ENCODE data around the gene EYS.

The EYS gene

GRCh38 chr6:64049736-64050135, 1657.3 kb downstream of the EYS start:
- no peak overlapping the region for H3K4me2 ChIP-seq (ENCODE audit: low read depth, low read length)
- no peak for TF ChIP-seq CTCF (IDR thresholded peaks at IDR 0.05; ENCODE audit: low read length)
- no peak for TF ChIP-seq EZH2 (optimal IDR thresholded peaks at IDR 0.05; ENCODE audit: low read depth, low read length)
- TF ChIP-seq EZH2phosphoT487 (IDR thresholded peaks at IDR 0.05; ENCODE audit: low read length), result no peak
- H3K9ac ChIP-seq (ENCODE audit: low read length), result no peak overlapping the region
- no peaks in the 10 kb centered on the region for H3F3A ChIP-seq (ENCODE audit: insufficient read depth, low read length)
- DNase-seq, result no peak
- no peaks in the 10 kb centered on the region for H3K9me3 ChIP-seq (replicated peaks; ENCODE audit: insufficient read depth, low read length)
- H3K4me1 ChIP-seq (ENCODE audit: low read length), result no peaks in the 10 kb centered on the region
- H3K9me2 ChIP-seq (replicated peaks; ENCODE audit: insufficient read depth, low read length), result no peaks in the 10 kb centered on the region
- H3K36me3 ChIP-seq (replicated peaks; ENCODE audit: insufficient read depth, low read length), result no peaks in the 10 kb centered on the region
- no peaks in the 10 kb centered on the region for H3K27me3 ChIP-seq (replicated peaks; ENCODE audit: insufficient read depth, low read length)
- no peak overlapping the region for H3K4me3 ChIP-seq (ENCODE audit: low read length)
- H3K27ac ChIP-seq (ENCODE audit: low read length), result no peak overlapping the region
- no peak overlapping the region for H2AFZ ChIP-seq (ENCODE audit: low read length)
- no peaks in the 10 kb centered on the region for H4K20me1 ChIP-seq (ENCODE audit: insufficient read depth, low read length)
- no peaks in the 10 kb centered on the region for H3K79me2 ChIP-seq (ENCODE audit: low read length)

GRCh38 chr6:64046746-64047208, 1660.2 kb downstream of the EYS start:
- no peak overlapping the region for H3K27ac ChIP-seq (ENCODE audit: low read length)
- H3K36me3 ChIP-seq (replicated peaks; ENCODE audit: insufficient read depth, low read length), result no peaks in the 10 kb centered on the region
- TF ChIP-seq EZH2phosphoT487 (IDR thresholded peaks at IDR 0.05; ENCODE audit: low read length), result no peak
- H2AFZ ChIP-seq (ENCODE audit: low read length), result no peak overlapping the region
- no peaks in the 10 kb centered on the region for H3K9me3 ChIP-seq (replicated peaks; ENCODE audit: insufficient read depth, low read length)
- H3F3A ChIP-seq (ENCODE audit: insufficient read depth, low read length), result no peaks in the 10 kb centered on the region
- no peak for DNase-seq
- H3K4me3 ChIP-seq (ENCODE audit: low read length), result no peak overlapping the region
- H3K79me2 ChIP-seq (ENCODE audit: low read length), result no peaks in the 10 kb centered on the region
- no peaks in the 10 kb centered on the region for H3K9me2 ChIP-seq (replicated peaks; ENCODE audit: insufficient read depth, low read length)
- no peak overlapping the region for H3K4me2 ChIP-seq (ENCODE audit: low read depth, low read length)
- H3K27me3 ChIP-seq (replicated peaks; ENCODE audit: insufficient read depth, low read length), result no peaks in the 10 kb centered on the region
- H3K9ac ChIP-seq (ENCODE audit: low read length), result no peak overlapping the region
- H3K4me1 ChIP-seq (ENCODE audit: low read length), result no peaks in the 10 kb centered on the region
- H4K20me1 ChIP-seq (ENCODE audit: insufficient read depth, low read length), result no peaks in the 10 kb centered on the region

GRCh38 chr6:64041373-64041772, 1665.7 kb downstream of the EYS start:
- Histone ChIP-seq H3K4me3 (ENCODE audit: low read length) (no peak overlapping the region), H3F3A (ENCODE audit: insufficient read depth, low read length) (no peaks in the 10 kb centered on the region), H4K20me1 (ENCODE audit: insufficient read depth, low read length) (no peaks in the 10 kb centered on the region), H3K9me2 (replicated peaks; ENCODE audit: insufficient read depth, low read length) (no peaks in the 10 kb centered on the region), H3K4me2 (ENCODE audit: low read depth, low read length) (no peak overlapping the region), H3K9me3 (replicated peaks; ENCODE audit: insufficient read depth, low read length) (no peaks in the 10 kb centered on the region), H2AFZ (ENCODE audit: low read length) (no peak overlapping the region), H3K9ac (ENCODE audit: low read length) (no peak overlapping the region), H3K27ac (ENCODE audit: low read length) (no peak overlapping the region), H3K4me1 (ENCODE audit: low read length) (no peaks in the 10 kb centered on the region), H3K36me3 (replicated peaks; ENCODE audit: insufficient read depth, low read length) (no peaks in the 10 kb centered on the region), H3K79me2 (ENCODE audit: low read length) (no peaks in the 10 kb centered on the region), H3K27me3 (replicated peaks; ENCODE audit: insufficient read depth, low read length) (no peaks in the 10 kb centered on the region)
- DNase-seq, result no peak
- TF ChIP-seq EZH2phosphoT487 (IDR thresholded peaks at IDR 0.05; ENCODE audit: low read length), result no peak
- TF ChIP-seq EZH2 (optimal IDR thresholded peaks at IDR 0.05; ENCODE audit: low read depth, low read length), result no peak
- TF ChIP-seq CTCF (IDR thresholded peaks at IDR 0.05; ENCODE audit: low read length), result no peak

- TF ChIP-seq CTCF (IDR thresholded peaks at IDR 0.05; ENCODE audit: low read length) (no peak), EZH2 (optimal IDR thresholded peaks at IDR 0.05; ENCODE audit: low read depth, low read length) (no peak), EZH2phosphoT487 (IDR thresholded peaks at IDR 0.05; ENCODE audit: low read length) (no peak)
- Histone ChIP-seq H3K79me2 (ENCODE audit: low read length) (no peaks in the 10 kb centered on the region), H3K4me3 (ENCODE audit: low read length) (no peak overlapping the region), H3K36me3 (replicated peaks; ENCODE audit: insufficient read depth, low read length) (no peaks in the 10 kb centered on the region), H3F3A (ENCODE audit: insufficient read depth, low read length) (no peaks in the 10 kb centered on the region), H3K9ac (ENCODE audit: low read length) (no peak overlapping the region), H3K9me2 (replicated peaks; ENCODE audit: insufficient read depth, low read length) (no peaks in the 10 kb centered on the region), H3K9me3 (replicated peaks; ENCODE audit: insufficient read depth, low read length) (no peaks in the 10 kb centered on the region), H2AFZ (ENCODE audit: low read length) (no peak overlapping the region), H3K4me2 (ENCODE audit: low read depth, low read length) (no peak overlapping the region), H3K4me1 (ENCODE audit: low read length) (no peaks in the 10 kb centered on the region), H4K20me1 (ENCODE audit: insufficient read depth, low read length) (no peaks in the 10 kb centered on the region), H3K27me3 (replicated peaks; ENCODE audit: insufficient read depth, low read length) (no peaks in the 10 kb centered on the region), H3K27ac (ENCODE audit: low read length) (no peak overlapping the region)
- no peak for DNase-seq
These were observed 1666.9 kb downstream of the EYS start for GRCh38 chr6:64040113-64040512.

Data from MM.1S (cell line).